Ammon's horn (tissue), 1 donor: Measurements from ENCODE around the gene TM4SF18.

Experiments
- DNase-seq: peaks from one replicate; pipeline ENCODE4 v3.0.0-alpha.2; 2016; ENCODE audit warnings: low spot score

TM4SF18 gene

GRCh38 chr3:149330609-149331331, 2.7 kb downstream of the TM4SF18 start:
- DNase-seq, result no peak

- DNase-seq, result no peak
These were observed 6.3 kb downstream of the TM4SF18 start for GRCh38 chr3:149327156-149327555.

- no peak for DNase-seq
These were observed 7.9 kb downstream of the TM4SF18 start for GRCh38 chr3:149325581-149325980.

- DNase-seq, result no peak
These were observed 9.1 kb downstream of the TM4SF18 start for GRCh38 chr3:149324332-149324731.

GRCh38 chr3:149321640-149322039, 11.8 kb downstream of the TM4SF18 start:
- no peak for DNase-seq

- no peak for DNase-seq
These were observed 12.3 kb downstream of the TM4SF18 start for GRCh38 chr3:149321136-149321535.

- no peak for DNase-seq
These were observed 13.7 kb downstream of the TM4SF18 start for GRCh38 chr3:149319750-149320149.

DNA sequence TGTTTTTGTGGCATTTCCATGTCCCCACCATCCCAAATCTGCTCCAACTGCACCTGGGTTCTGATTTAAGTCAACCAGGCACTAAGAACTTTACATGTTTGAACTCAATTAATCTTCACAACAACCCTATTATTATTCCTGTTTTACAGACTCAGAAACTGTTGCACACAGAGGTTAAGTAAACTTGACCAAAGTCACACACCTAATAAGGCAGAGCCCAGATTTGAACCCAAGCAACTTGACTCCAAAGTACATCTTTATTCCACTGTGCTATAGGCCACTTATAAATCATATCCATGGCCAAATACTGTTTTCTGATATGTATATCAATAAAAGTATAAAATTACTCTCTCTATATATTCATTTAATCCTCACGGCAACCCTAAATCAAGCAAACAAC, 16.4 kb downstream of the TM4SF18 start:
- no peak for DNase-seq

DNA sequence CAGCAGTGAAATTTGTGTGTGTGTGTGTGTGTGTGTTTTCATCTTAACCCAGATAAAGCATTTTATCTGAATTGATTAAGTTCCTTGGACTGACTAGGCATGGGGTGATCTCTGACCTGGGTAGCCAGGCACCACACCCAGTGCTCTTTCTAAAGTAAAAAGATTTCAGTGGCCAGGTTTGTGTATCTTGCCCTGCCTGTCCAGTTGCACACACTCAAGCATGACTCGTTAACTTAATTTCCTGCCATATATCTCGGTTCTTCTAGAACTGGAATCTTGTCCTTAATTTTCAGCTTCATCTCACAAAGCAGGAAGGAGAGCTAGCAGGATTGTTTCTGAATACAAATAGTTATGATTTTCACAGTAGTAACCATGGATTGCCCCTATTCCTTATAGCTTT, 17.0 kb downstream of the TM4SF18 start:
- no peak for DNase-seq

DNA sequence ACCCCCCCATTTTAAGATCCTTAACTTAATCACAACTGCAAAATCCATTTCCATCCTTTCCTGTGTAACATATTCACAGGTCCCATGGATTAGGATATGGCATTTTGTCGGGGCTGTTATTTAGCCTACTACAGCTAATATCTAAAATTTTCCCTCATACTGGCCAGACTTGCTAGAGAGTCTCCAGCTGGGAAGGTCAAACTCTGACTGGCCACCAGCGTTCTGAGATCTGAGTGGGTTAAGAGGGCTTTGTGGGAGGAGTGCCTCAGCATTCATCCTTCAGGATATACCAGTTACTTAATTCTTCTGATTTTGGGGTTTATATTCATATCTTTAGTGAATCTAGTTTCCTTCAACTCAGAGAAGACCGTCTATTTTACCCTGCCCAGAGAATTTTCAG, 17.7 kb downstream of the TM4SF18 start:
- DNase-seq, result no peak

GRCh38 chr3:149314807-149315578, 18.4 kb downstream of the TM4SF18 start:
- DNase-seq, result no peak

GRCh38 chr3:149313542-149313941, 19.9 kb downstream of the TM4SF18 start:
- no peak for DNase-seq

DNA sequence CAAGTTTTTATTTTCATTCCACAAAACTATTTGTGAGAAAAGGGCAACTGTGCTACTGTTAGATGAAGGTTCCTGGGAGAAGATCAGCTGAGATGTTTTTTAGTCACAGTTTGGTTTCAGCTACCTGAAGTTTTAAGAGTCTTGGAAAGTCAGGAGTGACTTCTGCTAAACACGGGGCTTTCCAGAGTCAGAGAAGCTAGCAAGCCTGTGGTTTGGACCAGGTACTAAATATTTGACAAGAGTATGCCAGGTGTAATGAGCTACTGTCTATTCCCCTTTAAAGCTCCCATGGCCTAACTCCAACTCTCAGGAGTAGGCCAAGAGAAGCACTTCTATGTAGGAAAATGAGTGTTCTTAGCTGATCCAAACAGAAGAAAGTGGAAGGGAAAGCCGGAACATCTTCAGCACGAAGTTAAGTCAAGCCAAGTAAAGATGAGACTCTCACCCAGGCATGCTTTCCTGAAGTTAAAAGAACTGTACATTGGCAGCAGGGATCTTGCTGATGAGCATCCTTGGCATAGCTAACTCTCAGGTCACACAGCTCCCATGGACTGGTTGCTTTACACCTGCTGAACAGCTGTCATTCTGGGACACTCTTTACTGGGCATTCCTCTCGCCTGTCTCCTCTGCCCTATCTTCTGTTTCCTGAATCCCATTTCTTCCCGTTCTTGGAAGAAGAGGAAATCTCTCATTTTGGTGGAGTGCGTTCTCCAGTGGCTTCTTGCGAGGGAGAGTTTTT, 22.5 kb downstream of the TM4SF18 start:
- DNase-seq, result no peak

- DNase-seq, result no peak
These were observed 26.0 kb downstream of the TM4SF18 start for GRCh38 chr3:149307435-149307783.

GRCh38 chr3:149306751-149307434, 26.5 kb downstream of the TM4SF18 start:
- DNase-seq, result no peak

DNA sequence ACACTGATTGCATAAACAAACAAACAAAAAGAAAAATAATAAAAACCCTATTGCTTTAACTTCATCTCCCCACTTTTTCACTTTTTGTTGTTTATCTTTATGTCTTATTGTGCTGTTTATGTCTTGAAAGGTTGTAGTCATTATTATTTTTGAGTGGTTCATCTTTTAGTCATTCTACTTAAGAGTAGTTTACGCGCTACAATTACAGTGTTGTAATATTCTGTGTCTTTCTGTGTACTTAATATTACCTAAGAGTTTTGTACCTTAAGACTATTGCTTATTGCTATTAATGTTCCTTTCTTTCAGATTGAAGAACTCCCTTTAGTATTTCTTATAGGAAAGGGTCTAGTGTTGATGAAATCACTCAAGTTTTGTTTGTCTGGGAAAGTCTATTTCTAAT, 28.1 kb downstream of the TM4SF18 start:
- DNase-seq, result no peak

DNA sequence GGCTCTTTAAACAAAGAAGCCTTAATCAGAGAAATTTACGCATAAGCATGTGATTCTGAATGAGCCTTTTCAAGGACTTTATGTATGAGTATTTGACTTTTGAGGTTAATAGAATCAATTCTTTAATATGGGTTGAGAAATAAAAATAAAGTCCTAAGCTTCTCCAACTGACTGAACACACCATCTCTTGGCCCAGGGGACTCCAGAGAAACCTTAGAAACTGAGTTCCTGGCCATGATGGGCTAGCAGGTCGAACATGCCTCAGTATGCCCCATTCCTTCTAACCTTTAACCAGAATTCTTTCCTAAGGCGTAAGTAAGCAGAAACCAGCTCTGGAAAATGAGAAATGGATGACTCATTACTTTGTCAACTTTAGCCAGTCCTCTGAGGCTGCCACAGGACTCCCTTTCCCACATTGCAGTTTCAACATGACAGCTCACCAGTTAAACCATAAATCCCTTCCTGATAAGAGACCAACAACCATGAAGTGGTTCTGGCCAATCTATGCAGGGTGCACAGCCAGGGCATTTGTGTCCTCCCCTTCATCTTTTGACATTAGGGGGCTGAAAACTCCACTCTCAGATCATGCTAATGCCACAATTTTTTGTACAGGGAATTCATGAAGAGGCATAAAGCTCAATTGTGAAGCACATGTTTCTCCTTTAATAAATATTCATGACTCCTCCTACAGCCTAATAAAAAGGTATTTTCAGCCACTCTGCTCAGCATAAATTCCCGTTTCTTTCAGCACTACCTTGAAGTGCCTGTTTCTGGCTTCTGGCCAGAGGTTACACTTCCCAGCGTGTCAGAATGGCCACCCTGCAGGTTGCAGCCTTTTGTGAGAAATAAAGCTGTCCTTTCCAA, 33.3 kb downstream of the TM4SF18 start:
- DNase-seq, result no peak

GRCh38 chr3:149296972-149297371, 36.5 kb downstream of the TM4SF18 start:
- no peak for DNase-seq

GRCh38 chr3:149292666-149293065, 40.8 kb downstream of the TM4SF18 start:
- no peak for DNase-seq

GRCh38 chr3:149291178-149291577, 42.3 kb downstream of the TM4SF18 start:
- DNase-seq, result no peak

DNA sequence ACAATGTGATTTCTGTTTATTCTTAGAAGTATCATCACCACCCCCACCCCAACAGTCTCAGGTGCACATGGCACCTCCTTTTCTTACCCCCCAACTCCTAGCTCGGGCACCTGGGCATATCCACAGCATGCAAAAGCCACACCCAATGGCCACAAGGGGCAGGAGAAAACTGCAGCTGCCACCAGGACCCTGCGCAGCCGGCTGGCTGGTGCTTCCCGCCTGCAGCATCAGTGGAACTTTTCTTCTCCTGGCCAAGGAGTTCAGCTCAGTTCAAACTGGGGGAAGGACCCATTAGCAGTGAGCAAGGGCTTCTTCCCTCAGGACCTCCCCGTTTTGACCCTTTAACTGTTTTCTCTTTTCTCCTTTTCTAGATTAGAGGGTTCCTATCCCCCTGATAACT, 44.8 kb downstream of the TM4SF18 start:
- DNase-seq, result no peak
